GM21423 (cell line): ENCODE measurements around the gene CACNB1.
A peak's percentile ranks its signal among the peaks of the same experiment; 100 is the strongest.

Source experiments
- ATAC-seq: cut with Tn5 transposase; IDR thresholded peaks from one replicate; pipeline ENCODE4 v1.9.1; 2021; ENCODE audit warnings: mild to moderate bottlenecking, moderate library complexity; ENCODE audit not compliant: unreplicated experiment

Gene CACNB1

GRCh38 chr17:39153599-39154051 is 43.8 kb downstream of the CACNB1 start:
- ATAC-seq = peak; percentile 52

GRCh38 chr17:39151943-39152818 is 45.3 kb downstream of the CACNB1 start:
- no peak for ATAC-seq

GRCh38 chr17:39151150-39151942 is 46.1 kb downstream of the CACNB1 start, which contains the start of gene PLXDC1:
Gene PLXDC1, minus strand, starts transcription at chr17:39151637. Its CDS starts 200 bp downstream, at chr17:39151437.
- ATAC-seq = no peak

GRCh38 chr17:39150795-39151149 is 46.7 kb downstream of the CACNB1 start:
- ATAC-seq = no peak

- ATAC-seq = no peak
Measured at GRCh38 chr17:39150104-39150634, 47.3 kb downstream of the CACNB1 start.

- ATAC-seq = no peak
Measured at GRCh38 chr17:39147221-39148185, 50.0 kb downstream of the CACNB1 start.

GRCh38 chr17:39146273-39146672 is 51.2 kb downstream of the CACNB1 start:
- no peak for ATAC-seq

GRCh38 chr17:39145143-39145542 is 52.3 kb downstream of the CACNB1 start:
- ATAC-seq = no peak

GRCh38 chr17:39144416-39144840 is 53.0 kb downstream of the CACNB1 start:
- no peak for ATAC-seq

GRCh38 chr17:39143552-39144093 is 53.8 kb downstream of the CACNB1 start:
- no peak for ATAC-seq

- ATAC-seq = no peak
Measured at GRCh38 chr17:39141915-39142664, 55.4 kb downstream of the CACNB1 start.

GRCh38 chr17:39141294-39141693 is 56.2 kb downstream of the CACNB1 start:
- no peak for ATAC-seq

GRCh38 chr17:39139561-39139960 is 57.9 kb downstream of the CACNB1 start:
- no peak for ATAC-seq

GRCh38 chr17:39139161-39139511 is 58.3 kb downstream of the CACNB1 start:
- no peak for ATAC-seq

GRCh38 chr17:39138431-39139160 is 58.9 kb downstream of the CACNB1 start:
- no peak for ATAC-seq

GRCh38 chr17:39134878-39135277 is 62.6 kb downstream of the CACNB1 start:
- ATAC-seq = no peak

- ATAC-seq = no peak
Measured at GRCh38 chr17:39132192-39132610, 65.3 kb downstream of the CACNB1 start.

GRCh38 chr17:39131616-39132015 is 65.9 kb downstream of the CACNB1 start:
- ATAC-seq = no peak

GRCh38 chr17:39130205-39130604 is 67.3 kb downstream of the CACNB1 start:
- ATAC-seq = no peak
